Measurements from ENCODE around the gene RAB38.

RAB38 gene

DNA sequence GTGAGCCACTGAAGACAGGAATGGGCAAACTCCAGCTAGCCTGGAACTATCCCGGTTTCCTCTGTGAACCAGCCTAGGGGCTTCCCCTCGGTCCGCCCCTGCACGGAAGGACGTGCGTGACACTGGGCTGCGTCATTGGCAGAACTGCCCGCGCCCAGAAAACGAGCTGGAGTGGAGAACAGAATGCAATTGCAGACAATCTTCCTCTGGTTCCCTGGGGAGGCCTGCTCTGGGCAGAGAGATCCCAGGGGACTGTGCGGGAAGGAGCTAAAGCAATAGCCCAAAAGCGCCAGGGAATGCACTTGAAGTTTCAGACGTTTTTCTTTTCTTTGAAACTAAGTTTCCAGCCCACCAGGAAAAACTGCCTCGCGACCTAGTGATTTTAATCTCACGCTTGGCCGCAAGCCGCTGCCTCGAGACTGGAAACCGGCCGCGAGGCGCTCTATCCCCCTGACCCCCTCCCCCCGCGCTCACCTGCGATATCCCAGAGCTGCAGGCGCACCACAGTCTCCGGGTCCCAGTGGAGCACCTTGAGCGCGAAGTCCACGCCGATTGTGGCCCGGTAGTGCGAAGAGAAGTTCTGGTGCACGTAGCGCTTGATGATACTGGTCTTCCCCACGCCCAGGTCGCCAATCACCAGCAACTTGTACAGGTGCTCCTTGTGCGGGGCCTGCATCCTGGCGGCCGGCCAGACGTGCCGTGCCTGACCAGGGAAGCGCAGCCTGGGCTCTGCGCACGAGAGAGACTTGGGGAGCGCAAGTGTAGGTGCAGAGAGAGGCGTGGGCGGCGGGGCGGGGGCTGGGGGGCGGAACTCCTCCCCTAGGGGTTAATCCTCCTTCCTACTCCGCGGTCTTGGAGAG, at the start of gene RAB38:
RAB38 (minus strand) TSS at position 735 of the 860 bp plus-strand sequence; CDS start at position 676, 59 bp downstream.
- Histone ChIP-seq H3K4me1 (peaks cover 0 to 31% (median 14%) of the 10 kb centered on the region in 4 donors), H3K27me3 (no peaks in the 10 kb centered on the region), H3K4me3 (peak within 1 kb of the TSS; percentile 55 to 56), H3K9me3 (no peaks in the 10 kb centered on the region), H3K27ac (peak within 1 kb of the TSS; percentile 56 to 68), H3K36me3 (no peaks in the 10 kb centered on the region)
- no peak for TF ChIP-seq CTCF (IDR thresholded peaks at IDR 0.05)
- peak; percentile 51 to 88 for DNase-seq
- intact Hi-C loops (cut with DNase I; ENCODE audit: low total_unique reads), result no loop called here

DNA sequence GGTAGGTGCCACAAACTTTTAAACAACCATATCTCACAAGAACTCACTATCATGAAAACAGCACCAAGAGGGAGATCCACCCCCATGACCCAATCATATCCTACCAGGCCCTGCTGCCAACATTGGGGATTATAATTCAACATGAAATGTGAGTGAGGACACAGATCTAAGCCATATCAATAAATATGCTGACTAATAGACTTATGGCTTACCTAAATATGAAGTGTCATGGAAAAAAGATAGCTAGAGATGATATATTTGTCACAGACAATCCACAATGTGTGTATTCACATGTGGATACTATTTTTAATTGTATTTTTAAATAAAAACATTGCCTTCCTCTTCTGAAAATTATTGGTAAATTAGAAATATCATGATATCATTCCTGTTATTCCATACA, 38.2 kb upstream of the RAB38 start:
- Histone ChIP-seq H3K36me3 (no peaks in the 10 kb centered on the region), H3K27me3 (no peaks in the 10 kb centered on the region), H3K9me3 (no peaks in the 10 kb centered on the region), H3K4me3 (no peak overlapping the region), H3K4me1 (no peaks in the 10 kb centered on the region), H3K27ac (no peak overlapping the region)
- no peak for DNase-seq
- TF ChIP-seq CTCF (IDR thresholded peaks at IDR 0.05), result no peak
- intact Hi-C loops (cut with DNase I; ENCODE audit: low total_unique reads), result no loop called here

- Histone ChIP-seq H3K27me3 (no peaks in the 10 kb centered on the region), H3K27ac (no peak overlapping the region), H3K9me3 (no peaks in the 10 kb centered on the region), H3K4me1 (no peaks in the 10 kb centered on the region), H3K36me3 (no peaks in the 10 kb centered on the region), H3K4me3 (no peak overlapping the region)
- no peak for DNase-seq
- TF ChIP-seq CTCF (IDR thresholded peaks at IDR 0.05), result no peak
- intact Hi-C loops (cut with DNase I; ENCODE audit: low total_unique reads), result no loop called here
These were observed 37.1 kb upstream of the RAB38 start for GRCh38 chr11:88212300-88212699.

- no peak overlapping the region for H3K4me3 ChIP-seq
- H3K36me3 ChIP-seq, result no peaks in the 10 kb centered on the region
- no peaks in the 10 kb centered on the region for H3K4me1 ChIP-seq
- no peak overlapping the region for H3K27ac ChIP-seq
- TF ChIP-seq CTCF (IDR thresholded peaks at IDR 0.05), result no peak
- intact Hi-C loops (cut with DNase I; ENCODE audit: low total_unique reads), result no loop called here
- no peaks in the 10 kb centered on the region for H3K27me3 ChIP-seq
- H3K9me3 ChIP-seq, result no peaks in the 10 kb centered on the region
- DNase-seq, result no peak
These were observed 33.5 kb upstream of the RAB38 start for GRCh38 chr11:88208745-88209144.

DNA sequence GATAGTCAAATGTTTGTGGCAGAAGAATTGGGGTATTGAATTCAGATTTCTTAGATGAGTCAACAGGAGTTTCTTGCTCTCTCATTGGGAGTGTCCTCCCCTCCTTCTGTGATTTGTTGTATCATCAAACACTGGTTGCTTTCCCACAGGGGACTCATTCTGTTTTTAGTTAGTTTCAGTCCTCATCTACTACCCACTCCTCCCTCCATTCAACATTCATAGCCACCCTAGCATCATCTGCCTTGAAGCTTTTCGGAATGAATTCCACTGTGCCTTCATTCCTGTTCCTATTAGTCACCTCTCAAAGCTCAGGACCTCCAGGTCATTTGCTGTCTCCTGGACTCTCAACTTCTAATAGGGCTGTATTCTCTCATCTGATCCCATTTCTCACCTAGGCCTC, 31.5 kb upstream of the RAB38 start:
- Histone ChIP-seq H3K36me3 (no peaks in the 10 kb centered on the region), H3K27ac (no peak overlapping the region), H3K4me3 (no peak overlapping the region), H3K27me3 (no peaks in the 10 kb centered on the region), H3K4me1 (no peaks in the 10 kb centered on the region), H3K9me3 (no peaks in the 10 kb centered on the region)
- no peak for TF ChIP-seq CTCF (IDR thresholded peaks at IDR 0.05)
- intact Hi-C loops (cut with DNase I; ENCODE audit: low total_unique reads), result no loop called here
- DNase-seq, result no peak

Measured in tibial artery (tissue), 4 donors.